ENCODE measurements around the gene SLU7. TPM values are rescaled to one million over a fixed set of nuclear protein-coding genes. Genes with fewer than 3 reads are reported as not detected.

The SLU7 gene
- polyA plus RNA-seq, 1 donor from 2014 or later, result 82.2 TPM

DNA sequence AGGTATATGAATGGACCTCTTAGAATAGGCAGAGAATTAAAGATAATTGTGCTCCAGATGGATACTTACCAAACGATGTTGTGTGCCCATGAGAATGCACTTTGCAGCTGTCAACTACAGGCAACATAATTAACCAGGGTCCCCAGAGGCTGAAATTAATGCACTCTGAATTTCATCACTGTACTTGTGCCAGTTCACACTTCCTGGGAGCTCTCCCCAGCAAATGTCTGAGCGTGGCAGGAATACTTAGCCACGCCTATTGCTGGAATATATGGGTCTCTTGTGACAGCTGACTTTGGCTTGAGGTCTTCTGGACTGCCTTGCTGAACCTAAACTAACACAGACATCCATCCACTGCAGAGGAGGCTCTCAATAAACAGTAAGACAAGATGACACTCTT is 36.5 kb downstream of the SLU7 start:
- no peak overlapping the region for H3K27ac ChIP-seq (ENCODE audit: low read length)
- no peaks in the 10 kb centered on the region for H3K9me2 ChIP-seq (ENCODE audit: insufficient read depth, low read length)
- H3K9me3 ChIP-seq (ENCODE audit: low read length), result peaks cover 5% of the 10 kb centered on the region
- H3K27me3 ChIP-seq (ENCODE audit: insufficient read depth, low read depth, low read length), result no peaks in the 10 kb centered on the region
- no peak overlapping the region for H3K4me3 ChIP-seq (ENCODE audit: low read length)
- TF ChIP-seq, protein P1, sequence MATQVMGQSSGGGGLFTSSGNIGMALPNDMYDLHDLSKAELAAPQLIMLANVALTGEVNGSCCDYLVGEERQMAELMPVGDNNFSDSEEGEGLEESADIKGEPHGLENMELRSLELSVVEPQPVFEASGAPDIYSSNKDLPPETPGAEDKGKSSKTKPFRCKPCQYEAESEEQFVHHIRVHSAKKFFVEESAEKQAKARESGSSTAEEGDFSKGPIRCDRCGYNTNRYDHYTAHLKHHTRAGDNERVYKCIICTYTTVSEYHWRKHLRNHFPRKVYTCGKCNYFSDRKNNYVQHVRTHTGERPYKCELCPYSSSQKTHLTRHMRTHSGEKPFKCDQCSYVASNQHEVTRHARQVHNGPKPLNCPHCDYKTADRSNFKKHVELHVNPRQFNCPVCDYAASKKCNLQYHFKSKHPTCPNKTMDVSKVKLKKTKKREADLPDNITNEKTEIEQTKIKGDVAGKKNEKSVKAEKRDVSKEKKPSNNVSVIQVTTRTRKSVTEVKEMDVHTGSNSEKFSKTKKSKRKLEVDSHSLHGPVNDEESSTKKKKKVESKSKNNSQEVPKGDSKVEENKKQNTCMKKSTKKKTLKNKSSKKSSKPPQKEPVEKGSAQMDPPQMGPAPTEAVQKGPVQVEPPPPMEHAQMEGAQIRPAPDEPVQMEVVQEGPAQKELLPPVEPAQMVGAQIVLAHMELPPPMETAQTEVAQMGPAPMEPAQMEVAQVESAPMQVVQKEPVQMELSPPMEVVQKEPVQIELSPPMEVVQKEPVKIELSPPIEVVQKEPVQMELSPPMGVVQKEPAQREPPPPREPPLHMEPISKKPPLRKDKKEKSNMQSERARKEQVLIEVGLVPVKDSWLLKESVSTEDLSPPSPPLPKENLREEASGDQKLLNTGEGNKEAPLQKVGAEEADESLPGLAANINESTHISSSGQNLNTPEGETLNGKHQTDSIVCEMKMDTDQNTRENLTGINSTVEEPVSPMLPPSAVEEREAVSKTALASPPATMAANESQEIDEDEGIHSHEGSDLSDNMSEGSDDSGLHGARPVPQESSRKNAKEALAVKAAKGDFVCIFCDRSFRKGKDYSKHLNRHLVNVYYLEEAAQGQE (IDR thresholded peaks at IDR 0.05; ENCODE audit: borderline replicate concordance), result no peak
- TF ChIP-seq EP300 (conservative IDR thresholded peaks at IDR 0.05; ENCODE audit: poor library complexity, severe bottlenecking) (no peak), SMC3 (conservative IDR thresholded peaks at IDR 0.05; ENCODE audit: poor library complexity) (no peak), POLR2AphosphoS5 (IDR thresholded peaks at IDR 0.05) (no peak), TAF1 (IDR thresholded peaks at IDR 0.05; ENCODE audit: low read depth) (no peak)
- no peak overlapping the region for H2AFZ ChIP-seq (ENCODE audit: low read depth, low read length)
- no peaks in the 10 kb centered on the region for H3K36me3 ChIP-seq (ENCODE audit: insufficient read depth, low read length)
- H3K4me2 ChIP-seq (ENCODE audit: low read length), result no peak overlapping the region
- H3K9ac ChIP-seq (ENCODE audit: low read length), result no peak overlapping the region
- no peaks in the 10 kb centered on the region for H3K79me2 ChIP-seq (replicated peaks; ENCODE audit: insufficient read depth, low read length)
- H3F3A ChIP-seq (ENCODE audit: insufficient read depth, low read length, poor library complexity, severe bottlenecking), result no peaks in the 10 kb centered on the region
- no peaks in the 10 kb centered on the region for H4K20me1 ChIP-seq (ENCODE audit: insufficient read depth)

DNA sequence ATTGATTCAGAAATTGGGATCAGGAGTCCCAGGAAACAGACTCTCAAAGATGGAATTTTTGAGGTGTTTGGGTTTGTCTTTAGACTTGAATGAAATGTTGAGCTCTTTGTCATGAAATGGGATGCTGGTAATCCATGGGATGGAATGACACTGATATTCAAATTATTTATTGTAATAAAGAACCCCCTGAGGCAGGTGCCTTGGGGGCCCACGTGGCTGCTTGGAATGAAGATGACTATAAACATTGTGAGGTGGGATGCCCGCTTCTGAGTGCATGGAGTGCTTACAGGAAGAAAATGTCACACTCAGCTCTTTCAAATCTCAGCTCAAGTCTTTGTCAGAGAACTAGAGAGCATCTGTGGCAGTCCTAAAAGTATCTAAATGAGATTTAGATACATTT is 38.8 kb downstream of the SLU7 start:
- Histone ChIP-seq H3K27me3 (ENCODE audit: insufficient read depth, low read depth, low read length) (no peaks in the 10 kb centered on the region), H3K9me2 (ENCODE audit: insufficient read depth, low read length) (no peaks in the 10 kb centered on the region), H4K20me1 (ENCODE audit: insufficient read depth) (no peaks in the 10 kb centered on the region), H3K4me2 (ENCODE audit: low read length) (no peak overlapping the region), H3K9me3 (ENCODE audit: low read length) (no peaks in the 10 kb centered on the region), H3K36me3 (ENCODE audit: insufficient read depth, low read length) (no peaks in the 10 kb centered on the region), H3K79me2 (replicated peaks; ENCODE audit: insufficient read depth, low read length) (no peaks in the 10 kb centered on the region), H2AFZ (ENCODE audit: low read depth, low read length) (no peak overlapping the region), H3F3A (ENCODE audit: insufficient read depth, low read length, poor library complexity, severe bottlenecking) (no peaks in the 10 kb centered on the region), H3K9ac (ENCODE audit: low read length) (no peak overlapping the region), H3K27ac (ENCODE audit: low read length) (no peak overlapping the region), H3K4me3 (ENCODE audit: low read length) (no peak overlapping the region)
- TF ChIP-seq, protein P2, sequence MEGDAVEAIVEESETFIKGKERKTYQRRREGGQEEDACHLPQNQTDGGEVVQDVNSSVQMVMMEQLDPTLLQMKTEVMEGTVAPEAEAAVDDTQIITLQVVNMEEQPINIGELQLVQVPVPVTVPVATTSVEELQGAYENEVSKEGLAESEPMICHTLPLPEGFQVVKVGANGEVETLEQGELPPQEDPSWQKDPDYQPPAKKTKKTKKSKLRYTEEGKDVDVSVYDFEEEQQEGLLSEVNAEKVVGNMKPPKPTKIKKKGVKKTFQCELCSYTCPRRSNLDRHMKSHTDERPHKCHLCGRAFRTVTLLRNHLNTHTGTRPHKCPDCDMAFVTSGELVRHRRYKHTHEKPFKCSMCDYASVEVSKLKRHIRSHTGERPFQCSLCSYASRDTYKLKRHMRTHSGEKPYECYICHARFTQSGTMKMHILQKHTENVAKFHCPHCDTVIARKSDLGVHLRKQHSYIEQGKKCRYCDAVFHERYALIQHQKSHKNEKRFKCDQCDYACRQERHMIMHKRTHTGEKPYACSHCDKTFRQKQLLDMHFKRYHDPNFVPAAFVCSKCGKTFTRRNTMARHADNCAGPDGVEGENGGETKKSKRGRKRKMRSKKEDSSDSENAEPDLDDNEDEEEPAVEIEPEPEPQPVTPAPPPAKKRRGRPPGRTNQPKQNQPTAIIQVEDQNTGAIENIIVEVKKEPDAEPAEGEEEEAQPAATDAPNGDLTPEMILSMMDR (IDR thresholded peaks at IDR 0.05; ENCODE audit: poor library complexity, severe bottlenecking), result no peak
- TF ChIP-seq EP300 (conservative IDR thresholded peaks at IDR 0.05; ENCODE audit: poor library complexity, severe bottlenecking), result no peak
- TF ChIP-seq POLR2AphosphoS5 (IDR thresholded peaks at IDR 0.05), result no peak
- TF ChIP-seq MXI1 (conservative IDR thresholded peaks at IDR 0.05; ENCODE audit: poor library complexity, severe bottlenecking), result no peak
- TF ChIP-seq, protein P1 (IDR thresholded peaks at IDR 0.05; ENCODE audit: borderline replicate concordance), result no peak
- no peak for TF ChIP-seq SMC3 (conservative IDR thresholded peaks at IDR 0.05; ENCODE audit: poor library complexity)
- TF ChIP-seq TAF1 (IDR thresholded peaks at IDR 0.05; ENCODE audit: low read depth), result no peak
- TF ChIP-seq EZH2 (IDR thresholded peaks at IDR 0.05; ENCODE audit: borderline replicate concordance, insufficient read depth, low read length, poor library complexity, severe bottlenecking), result no peak
- TF ChIP-seq RAD21 (conservative IDR thresholded peaks at IDR 0.05), result no peak
